Measurements from ENCODE around the gene TBC1D25.
A peak's percentile ranks its signal among the peaks of the same experiment; 100 is the strongest.

The TBC1D25 gene

GRCh38 chrX:48584698-48585097 lies 45.2 kb downstream of the TBC1D25 start:
- Histone ChIP-seq H3K23ac (ENCODE audit: low read length) (no peak overlapping the region), H3K4me3 (ENCODE audit: low read depth, low read length) (no peak overlapping the region), H2BK12ac (ENCODE audit: low read length) (no peak overlapping the region), H3K9me3 (ENCODE audit: insufficient read depth, low read depth, low read length) (no peaks in the 10 kb centered on the region), H3K4me1 (ENCODE audit: control insufficient read depth in 1 of 2, insufficient read depth in 2 of 2, low read length in 2 of 2) (peaks cover 0 to 3% of the 10 kb centered on the region in 2 experiments), H3K14ac (ENCODE audit: low read length) (no peak overlapping the region), H3K36me3 (ENCODE audit: control insufficient read depth in 1 of 2, insufficient read depth in 2 of 2, low read length in 2 of 2) (no peaks in the 10 kb centered on the region), H3K18ac (ENCODE audit: low read length) (no peak overlapping the region), H4K8ac (ENCODE audit: low read depth, low read length) (no peak overlapping the region), H2AFZ (ENCODE audit: insufficient read depth, low read length, poor library complexity) (no peak overlapping the region), H3K4ac (ENCODE audit: low read depth, low read length) (no peak overlapping the region), H4K12ac (ENCODE audit: low read depth, low read length) (no peak overlapping the region), H3K4me2 (ENCODE audit: low read length) (no peak overlapping the region), H4K91ac (ENCODE audit: low read depth, low read length) (no peak overlapping the region), H3K9ac (ENCODE audit: low read length) (no peak overlapping the region), H3K27me3 (ENCODE audit: insufficient read depth, low read length) (no peaks in the 10 kb centered on the region), H2BK5ac (ENCODE audit: low read depth, low read length, poor library complexity) (no peak overlapping the region), H3K27ac (ENCODE audit: low read depth, low read length) (no peak overlapping the region), H2BK120ac (ENCODE audit: insufficient read depth, low read length, poor library complexity) (no peak overlapping the region), H2AK5ac (ENCODE audit: low read length) (no peak overlapping the region), H3K79me2 (ENCODE audit: control insufficient read depth, insufficient read depth, low read length, poor library complexity) (no peaks in the 10 kb centered on the region), H3K79me1 (ENCODE audit: low read length) (no peaks in the 10 kb centered on the region)
- DNase-seq: no peak
- no CpG with 5 or more reads among the region's 2 CpGs for WGBS (ENCODE audit: extremely low coverage, insufficient coverage, insufficient read length)

- H3K4me2 ChIP-seq (ENCODE audit: low read length): no peak overlapping the region
- no peak overlapping the region for H4K12ac ChIP-seq (ENCODE audit: low read depth, low read length)
- no peak overlapping the region for H3K4ac ChIP-seq (ENCODE audit: low read depth, low read length)
- no peak overlapping the region for H3K4me3 ChIP-seq (ENCODE audit: low read depth, low read length)
- no peak overlapping the region for H2AFZ ChIP-seq (ENCODE audit: insufficient read depth, low read length, poor library complexity)
- peak overlapping the region; percentile 16 for H4K91ac ChIP-seq (ENCODE audit: low read depth, low read length)
- H3K9ac ChIP-seq (ENCODE audit: low read length): no peak overlapping the region
- H2BK12ac ChIP-seq (ENCODE audit: low read length): peak overlapping the region; percentile 43
- no peak overlapping the region for H2BK5ac ChIP-seq (ENCODE audit: low read depth, low read length, poor library complexity)
- no peak overlapping the region for H3K18ac ChIP-seq (ENCODE audit: low read length)
- H2AK5ac ChIP-seq (ENCODE audit: low read length): no peak overlapping the region
- H3K14ac ChIP-seq (ENCODE audit: low read length): no peak overlapping the region
- H2BK120ac ChIP-seq (ENCODE audit: insufficient read depth, low read length, poor library complexity): no peak overlapping the region
- H3K79me1 ChIP-seq (ENCODE audit: low read length): peaks cover 2% of the 10 kb centered on the region
- no peak for DNase-seq
- no peaks in the 10 kb centered on the region for H3K9me3 ChIP-seq (ENCODE audit: insufficient read depth, low read depth, low read length)
- WGBS (ENCODE audit: extremely low coverage, insufficient coverage, insufficient read length): no CpG with 5 or more reads among the region's 13 CpGs
- no peak overlapping the region for H3K23ac ChIP-seq (ENCODE audit: low read length)
- H3K4me1 ChIP-seq (ENCODE audit: control insufficient read depth in 1 of 2, insufficient read depth in 2 of 2, low read length in 2 of 2): peaks cover 0 to 3% of the 10 kb centered on the region in 2 experiments
- H3K27me3 ChIP-seq (ENCODE audit: insufficient read depth, low read length): no peaks in the 10 kb centered on the region
- H3K79me2 ChIP-seq (ENCODE audit: control insufficient read depth, insufficient read depth, low read length, poor library complexity): no peaks in the 10 kb centered on the region
- H4K8ac ChIP-seq (ENCODE audit: low read depth, low read length): no peak overlapping the region
- no peak overlapping the region for H3K27ac ChIP-seq (ENCODE audit: low read depth, low read length)
- H3K36me3 ChIP-seq (ENCODE audit: control insufficient read depth in 1 of 2, insufficient read depth in 2 of 2, low read length in 2 of 2): no peaks in the 10 kb centered on the region
Observed at GRCh38 chrX:48589482-48590162, 50.1 kb downstream of the TBC1D25 start.

- no CpG with 5 or more reads among the region's 21 CpGs for WGBS (ENCODE audit: extremely low coverage, insufficient coverage, insufficient read length)
- no peak overlapping the region for H3K4me2 ChIP-seq (ENCODE audit: low read length)
- peak overlapping the region; percentile 16 for H4K91ac ChIP-seq (ENCODE audit: low read depth, low read length)
- H3K4ac ChIP-seq (ENCODE audit: low read depth, low read length): no peak overlapping the region
- no peak for DNase-seq
- no peak overlapping the region for H4K8ac ChIP-seq (ENCODE audit: low read depth, low read length)
- peaks cover 0 to 3% of the 10 kb centered on the region in 2 experiments for H3K4me1 ChIP-seq (ENCODE audit: control insufficient read depth in 1 of 2, insufficient read depth in 2 of 2, low read length in 2 of 2)
- no peak overlapping the region for H2BK5ac ChIP-seq (ENCODE audit: low read depth, low read length, poor library complexity)
- no peak overlapping the region for H3K14ac ChIP-seq (ENCODE audit: low read length)
- no peaks in the 10 kb centered on the region for H3K9me3 ChIP-seq (ENCODE audit: insufficient read depth, low read depth, low read length)
- no peaks in the 10 kb centered on the region for H3K27me3 ChIP-seq (ENCODE audit: insufficient read depth, low read length)
- no peaks in the 10 kb centered on the region for H3K79me2 ChIP-seq (ENCODE audit: control insufficient read depth, insufficient read depth, low read length, poor library complexity)
- H3K9ac ChIP-seq (ENCODE audit: low read length): no peak overlapping the region
- no peak overlapping the region for H3K23ac ChIP-seq (ENCODE audit: low read length)
- no peaks in the 10 kb centered on the region for H3K36me3 ChIP-seq (ENCODE audit: control insufficient read depth in 1 of 2, insufficient read depth in 2 of 2, low read length in 2 of 2)
- H3K4me3 ChIP-seq (ENCODE audit: low read depth, low read length): no peak overlapping the region
- no peak overlapping the region for H3K27ac ChIP-seq (ENCODE audit: low read depth, low read length)
- H2AFZ ChIP-seq (ENCODE audit: insufficient read depth, low read length, poor library complexity): no peak overlapping the region
- H3K18ac ChIP-seq (ENCODE audit: low read length): no peak overlapping the region
- peak overlapping the region; percentile 43 for H2BK12ac ChIP-seq (ENCODE audit: low read length)
- H2BK120ac ChIP-seq (ENCODE audit: insufficient read depth, low read length, poor library complexity): no peak overlapping the region
- H2AK5ac ChIP-seq (ENCODE audit: low read length): no peak overlapping the region
- peaks cover 2% of the 10 kb centered on the region for H3K79me1 ChIP-seq (ENCODE audit: low read length)
- H4K12ac ChIP-seq (ENCODE audit: low read depth, low read length): no peak overlapping the region
Observed at GRCh38 chrX:48590203-48591103, 50.9 kb downstream of the TBC1D25 start.

GRCh38 chrX:48591255-48591791 lies 51.8 kb downstream of the TBC1D25 start:
- Histone ChIP-seq H2BK12ac (ENCODE audit: low read length) (peak overlapping the region; percentile 59), H4K12ac (ENCODE audit: low read depth, low read length) (no peak overlapping the region), H3K27ac (ENCODE audit: low read depth, low read length) (no peak overlapping the region), H3K4me1 (ENCODE audit: control insufficient read depth in 1 of 2, insufficient read depth in 2 of 2, low read length in 2 of 2) (peaks cover 0 to 3% of the 10 kb centered on the region in 2 experiments), H2BK120ac (ENCODE audit: insufficient read depth, low read length, poor library complexity) (peak overlapping the region; percentile 33), H3K18ac (ENCODE audit: low read length) (peak overlapping the region; percentile 87), H3K27me3 (ENCODE audit: insufficient read depth, low read length) (no peaks in the 10 kb centered on the region), H3K23ac (ENCODE audit: low read length) (no peak overlapping the region), H4K91ac (ENCODE audit: low read depth, low read length) (peak overlapping the region; percentile 74), H3K14ac (ENCODE audit: low read length) (no peak overlapping the region), H3K4me3 (ENCODE audit: low read depth, low read length) (no peak overlapping the region), H3K9ac (ENCODE audit: low read length) (no peak overlapping the region), H3K36me3 (ENCODE audit: control insufficient read depth in 1 of 2, insufficient read depth in 2 of 2, low read length in 2 of 2) (no peaks in the 10 kb centered on the region), H2AK5ac (ENCODE audit: low read length) (peak overlapping the region; percentile 29), H2AFZ (ENCODE audit: insufficient read depth, low read length, poor library complexity) (peak overlapping the region; percentile 71), H3K79me1 (ENCODE audit: low read length) (peaks cover 2% of the 10 kb centered on the region), H2BK5ac (ENCODE audit: low read depth, low read length, poor library complexity) (no peak overlapping the region), H3K4me2 (ENCODE audit: low read length) (no peak overlapping the region), H3K9me3 (ENCODE audit: insufficient read depth, low read depth, low read length) (no peaks in the 10 kb centered on the region), H3K79me2 (ENCODE audit: control insufficient read depth, insufficient read depth, low read length, poor library complexity) (no peaks in the 10 kb centered on the region), H3K4ac (ENCODE audit: low read depth, low read length) (peak overlapping the region; percentile 33), H4K8ac (ENCODE audit: low read depth, low read length) (peak overlapping the region; percentile 71)
- no CpG with 5 or more reads among the region's 9 CpGs for WGBS (ENCODE audit: extremely low coverage, insufficient coverage, insufficient read length)
- DNase-seq: peak; percentile 54 to 71
